HEK293 (cell line): Measurements from ENCODE around the gene MECP2.

Experiments used
- CTCF ChIA-PET: fragments of 350-600 bp; formaldehyde crosslinking; extraction: SDS; loops from one replicate; lab custom pipeline; 2021; ENCODE audit warnings: antibody characterized with exemption; lab: Yijun Ruan, JAX
- POLR2A ChIA-PET: fragments of 300-600 bp; formaldehyde crosslinking; extraction: SDS; loops from one replicate; lab custom pipeline; 2020; ENCODE audit warnings: antibody characterized with exemption, inconsistent platforms; lab: Yijun Ruan, JAX
- H3K27ac ChIP-seq: fragments of 200-500 bp; sonication (Bioruptor generic); 2 replicates; pipeline ENCODE4 v1.5.1; 2014; ENCODE audit warnings: low read depth, low read length, control low read depth, inconsistent platforms; ENCODE audit errors: extremely low read depth
- H3K36me3 ChIP-seq, 2 experiments: fragments of 200-500 bp in 1 of 2; sonication (Bioruptor generic) in 1 of 2; 1 replicate in 1 of 2; 2 replicates in 1 of 2; pipeline ENCODE4 v1.5.1; 2014 to 2017; ENCODE audit warnings: inconsistent platforms in 2 of 2, low read length in 2 of 2; ENCODE audit not compliant: control insufficient read depth in 2 of 2, insufficient read depth in 1 of 2
- H3K4me1 ChIP-seq: fragments of 200-500 bp; sonication (Bioruptor generic); 2 replicates; pipeline ENCODE4 v1.5.1; 2014; ENCODE audit warnings: mild to moderate bottlenecking, low read length, inconsistent platforms; ENCODE audit not compliant: control insufficient read depth, insufficient read depth
- H3K4me3 ChIP-seq: 2 replicates; pipeline ENCODE4 v1.5.1; 2011; ENCODE audit warnings: low read depth, mild to moderate bottlenecking, control low read depth, low read length, moderate library complexity
- H3K9me3 ChIP-seq: fragments of 200-500 bp; sonication (Bioruptor generic); 2 replicates; pipeline ENCODE4 v1.5.1; 2014; ENCODE audit warnings: low read depth, low read length, inconsistent platforms; ENCODE audit not compliant: control insufficient read depth, insufficient read depth
- ATF2 ChIP-seq: fragments of 450-650 bp; formaldehyde crosslinking; IDR thresholded peaks from 2 replicates; pipeline ENCODE4 v1.5.1; 2016; ENCODE audit warnings: missing biosample characterization, missing genetic modification characterization, low read depth
- PATZ1 ChIP-seq: fragments of 450-650 bp; formaldehyde crosslinking; IDR thresholded peaks from 2 replicates; pipeline ENCODE4 v1.5.1; 2016; ENCODE audit warnings: missing biosample characterization, missing genetic modification characterization
- ZBTB49 ChIP-seq: fragments of 450-650 bp; formaldehyde crosslinking; IDR thresholded peaks from 2 replicates; pipeline ENCODE4 v1.5.1; 2016; ENCODE audit warnings: missing biosample characterization, missing genetic modification characterization, low read depth
- ZIC2 ChIP-seq: fragments of 450-650 bp; formaldehyde crosslinking; IDR thresholded peaks from 2 replicates; pipeline ENCODE4 v1.5.1; 2016; ENCODE audit warnings: missing biosample characterization, missing genetic modification characterization
- ZNF2 ChIP-seq: fragments of 450-650 bp; formaldehyde crosslinking; IDR thresholded peaks from 2 replicates; pipeline ENCODE4 v1.5.1; 2016; ENCODE audit warnings: missing biosample characterization, missing genetic modification characterization
- ZNF24 ChIP-seq: fragments of 450-650 bp; formaldehyde crosslinking; IDR thresholded peaks from 2 replicates; pipeline ENCODE4 v1.5.1; 2016; ENCODE audit warnings: missing biosample characterization, missing genetic modification characterization
- ZNF274 ChIP-seq, 2 experiments: fragments of 200-500 bp in 1 of 2; fragments of 450-650 bp in 1 of 2; sonication (Bioruptor generic) in 1 of 2; formaldehyde crosslinking in 1 of 2; IDR thresholded peaks; 2 replicates each; pipeline versions ENCODE4 v1.5.1 to v1.6.1; 2014 to 2016; ENCODE audit warnings: borderline replicate concordance in 1 of 2, inconsistent platforms in 1 of 2, low read length in 1 of 2, missing biosample characterization in 1 of 2, missing genetic modification characterization in 1 of 2
- ZNF341 ChIP-seq: fragments of 450-650 bp; formaldehyde crosslinking; IDR thresholded peaks from 2 replicates; pipeline ENCODE4; 2016; ENCODE audit warnings: low read depth, missing biosample characterization, missing genetic modification characterization
- ZNF426 ChIP-seq: fragments of 450-650 bp; formaldehyde crosslinking; IDR thresholded peaks from 2 replicates; pipeline ENCODE4 v1.5.1; 2017; ENCODE audit warnings: missing biosample characterization, missing genetic modification characterization, mild to moderate bottlenecking, inconsistent platforms, moderate library complexity
- ZNF510 ChIP-seq: fragments of 450-650 bp; formaldehyde crosslinking; IDR thresholded peaks from 2 replicates; pipeline ENCODE4 v1.5.1; 2018; ENCODE audit warnings: mild to moderate bottlenecking, missing genetic modification characterization, missing biosample characterization; ENCODE audit not compliant: insufficient replicate concordance
- ZNF544 ChIP-seq: fragments of 450-650 bp; formaldehyde crosslinking; IDR thresholded peaks from 2 replicates; pipeline ENCODE4 v1.5.0; 2017; ENCODE audit warnings: missing biosample characterization, missing genetic modification characterization
- ZNF560 ChIP-seq: fragments of 450-650 bp; formaldehyde crosslinking; IDR thresholded peaks from 2 replicates; pipeline ENCODE4 v1.5.1; 2017; ENCODE audit warnings: missing biosample characterization, missing genetic modification characterization, borderline replicate concordance
- ZNF610 ChIP-seq: fragments of 450-650 bp; formaldehyde crosslinking; IDR thresholded peaks from 2 replicates; pipeline ENCODE4 v1.5.1; 2016; ENCODE audit warnings: missing biosample characterization, missing genetic modification characterization, borderline replicate concordance
- ZNF776 ChIP-seq: fragments of 450-650 bp; formaldehyde crosslinking; IDR thresholded peaks from 2 replicates; pipeline ENCODE4 v1.5.0; 2017; ENCODE audit warnings: missing biosample characterization, missing genetic modification characterization, borderline replicate concordance
- ZNF777 ChIP-seq: fragments of 450-650 bp; formaldehyde crosslinking; IDR thresholded peaks from 2 replicates; pipeline ENCODE4 v1.5.1; 2017; ENCODE audit warnings: missing biosample characterization, missing genetic modification characterization, borderline replicate concordance
- ZNF792 ChIP-seq: fragments of 450-650 bp; formaldehyde crosslinking; IDR thresholded peaks from 2 replicates; pipeline ENCODE4 v1.5.1; 2016; ENCODE audit warnings: missing biosample characterization, missing genetic modification characterization
- ZXDB ChIP-seq: fragments of 450-650 bp; formaldehyde crosslinking; IDR thresholded peaks from 2 replicates; pipeline ENCODE4 v1.5.1; 2016; ENCODE audit warnings: missing biosample characterization, missing genetic modification characterization

The MECP2 gene

GRCh38 chrX:154036513-154036912 lies 61.0 kb downstream of the MECP2 start (continued):
- no peak for TF ChIP-seq ZNF560
- peak; percentile 71 for TF ChIP-seq ZIC2 (tag by site-specific recombination)

- ChIA-PET CTCF (interaction anchor here (0.6 to 1.5 kb wide), 3 partner anchors 18 to 270 kb away, joined by 3 to 6 read pairs (median 4); no protein-coding TSS in a partner anchor), POLR2A (no interaction called here)
- Histone ChIP-seq H3K36me3 (peaks cover 0 to 40% of the 10 kb centered on the region in 2 experiments; a peak in 2 of 3 replicates), H3K4me3 (no peak overlapping the region), H3K27ac (no peak overlapping the region), H3K4me1 (no peaks in the 10 kb centered on the region), H3K9me3 (no peaks in the 10 kb centered on the region)
- TF ChIP-seq ZNF610 (tag by site-specific recombination) = no peak
Measured at GRCh38 chrX:154033848-154034247, 63.7 kb downstream of the MECP2 start.

GRCh38 chrX:154032653-154033052 lies 64.9 kb downstream of the MECP2 start:
- Histone ChIP-seq H3K36me3 (peaks cover 0 to 50% of the 10 kb centered on the region in 2 experiments; a peak in 2 of 3 replicates), H3K9me3 (no peaks in the 10 kb centered on the region), H3K4me1 (no peaks in the 10 kb centered on the region), H3K27ac (no peak overlapping the region), H3K4me3 (no peak overlapping the region)
- CTCF ChIA-PET = no interaction called here
- no peak for TF ChIP-seq ZNF24
- TF ChIP-seq ZNF274 (IDR thresholded peaks at IDR 0.05; ENCODE audit: low read length) = no peak
- no peak for TF ChIP-seq ZNF274 (tag by site-specific recombination; IDR thresholded peaks at IDR 0.05; ENCODE audit: borderline replicate concordance)
- TF ChIP-seq ZNF792 (tag by site-specific recombination) = no peak
- no peak for TF ChIP-seq ZBTB49 (tag by site-specific recombination)
- TF ChIP-seq ZNF776 (tag by site-specific recombination) = no peak
- no peak for TF ChIP-seq ZNF777
- no peak for TF ChIP-seq ZNF510 (tag by site-specific recombination)
- no peak for TF ChIP-seq ATF2 (tag by site-specific recombination)
- TF ChIP-seq ZNF544 (tag by site-specific recombination) = no peak
- no peak for TF ChIP-seq ZNF610 (tag by site-specific recombination)
- POLR2A ChIA-PET = no interaction called here

- H3K4me1 ChIP-seq = no peaks in the 10 kb centered on the region
- TF ChIP-seq ZNF2 = no peak
- TF ChIP-seq PATZ1 (tag by site-specific recombination) = no peak
- TF ChIP-seq ZNF426 (tag by site-specific recombination) = no peak
- TF ChIP-seq ZXDB (tag by site-specific recombination) = no peak
- TF ChIP-seq ZNF341 = peak; percentile 33
- TF ChIP-seq, all 188 proteins: peak for 1
- no peaks in the 10 kb centered on the region for H3K9me3 ChIP-seq
- no peak overlapping the region for H3K27ac ChIP-seq
- POLR2A ChIA-PET = no interaction called here
- CTCF ChIA-PET = no interaction called here
- H3K36me3 ChIP-seq = peaks cover 0 to 55% of the 10 kb centered on the region in 2 experiments; a peak in 2 of 3 replicates
- no peak overlapping the region for H3K4me3 ChIP-seq
Measured at GRCh38 chrX:154032160-154032559, 65.4 kb downstream of the MECP2 start.
